Skeletal muscle tissue (tissue), 4 donors: Measurements from ENCODE around the gene ACP1. TPM values are rescaled to one million over a fixed set of nuclear protein-coding genes. Genes with fewer than 3 reads are reported as not detected.

ENCODE experiments used
- H3K27ac ChIP-seq: one replicate; pipeline ENCODE4 v1.7.0; 2013; ENCODE audit warnings: mild to moderate bottlenecking, low read depth, low read length, inconsistent platforms
- H3K27me3 ChIP-seq, 3 donors: one replicate each; pipeline ENCODE4 v1.7.0; 2013; ENCODE audit warnings: low read length in 3 of 3; ENCODE audit not compliant: control insufficient read depth in 3 of 3, insufficient read depth in 3 of 3
- H3K36me3 ChIP-seq, 3 donors: one replicate each; pipeline ENCODE4 v1.7.0; 2013; ENCODE audit warnings: low read length in 3 of 3; ENCODE audit not compliant: control insufficient read depth in 3 of 3, insufficient read depth in 3 of 3
- H3K4me1 ChIP-seq, 3 donors: one replicate each; pipeline ENCODE4 v1.7.0; 2013; ENCODE audit warnings: low read length in 3 of 3, mild to moderate bottlenecking in 3 of 3; ENCODE audit not compliant: control insufficient read depth in 3 of 3, insufficient read depth in 3 of 3
- H3K4me3 ChIP-seq, 3 donors: one replicate each; pipeline ENCODE4 v1.7.0; 2013; ENCODE audit warnings: low read length in 3 of 3
- H3K9ac ChIP-seq, 3 donors: one replicate each; pipeline ENCODE4 v1.7.0; 2013; ENCODE audit warnings: low read length in 3 of 3, mild to moderate bottlenecking in 3 of 3, moderate library complexity in 2 of 3, low read depth in 1 of 3
- H3K9me3 ChIP-seq, 3 donors: one replicate each; pipeline ENCODE4 v1.7.0; 2013; ENCODE audit warnings: low read length in 3 of 3; ENCODE audit not compliant: control insufficient read depth in 3 of 3
- total RNA-seq: library from RNA; depleted of rRNA; stranded (reverse); fragments of >200 nt; gene quantifications from one replicate; pipeline ENCODE4 v1.2.3, GENCODE V29; 2014
- donor health status: Osteomylitis.

ACP1 gene
- total RNA-seq, 1 donor from 2014 or later, result 77.8 TPM

- Histone ChIP-seq H3K9me3 (no peaks in the 10 kb centered on the region), H3K9ac (no peak overlapping the region), H3K4me3 (no peak overlapping the region), H3K27me3 (peaks cover 0 to 9% (median 0%) of the 10 kb centered on the region in 3 donors), H3K4me1 (no peaks in the 10 kb centered on the region), H3K36me3 (no peaks in the 10 kb centered on the region), H3K27ac (no peak overlapping the region)
Measured at GRCh38 chr2:319059-319600, 54.4 kb downstream of the ACP1 start.

- H3K36me3 ChIP-seq, result no peaks in the 10 kb centered on the region
- H3K27ac ChIP-seq, result no peak overlapping the region
- peaks cover 0 to 2% (median 0%) of the 10 kb centered on the region in 3 donors for H3K27me3 ChIP-seq
- H3K4me1 ChIP-seq, result no peaks in the 10 kb centered on the region
- no peaks in the 10 kb centered on the region for H3K9me3 ChIP-seq
- no peak overlapping the region for H3K9ac ChIP-seq
- no peak overlapping the region for H3K4me3 ChIP-seq
Measured at GRCh38 chr2:320561-320960, 55.8 kb downstream of the ACP1 start.

- no peak overlapping the region for H3K4me3 ChIP-seq
- H3K9ac ChIP-seq, result no peak overlapping the region
- H3K27me3 ChIP-seq, result no peaks in the 10 kb centered on the region
- H3K4me1 ChIP-seq, result no peaks in the 10 kb centered on the region
- H3K36me3 ChIP-seq, result no peaks in the 10 kb centered on the region
- H3K27ac ChIP-seq, result no peak overlapping the region
- H3K9me3 ChIP-seq, result no peaks in the 10 kb centered on the region
Measured at GRCh38 chr2:322326-322725, 57.6 kb downstream of the ACP1 start.

- H3K36me3 ChIP-seq, result no peaks in the 10 kb centered on the region
- no peaks in the 10 kb centered on the region for H3K4me1 ChIP-seq
Measured at GRCh38 chr2:323035-323434, 58.3 kb downstream of the ACP1 start.

More at GRCh38 chr2:323035-323434, 58.3 kb downstream of the ACP1 start:
- Histone ChIP-seq H3K27me3 (no peaks in the 10 kb centered on the region), H3K9ac (no peak overlapping the region), H3K27ac (no peak overlapping the region), H3K9me3 (no peaks in the 10 kb centered on the region), H3K4me3 (no peak overlapping the region)

Other genes with a start within 250 kb of the ACP1 start
- gene FAM110C, start 218.4 kb upstream of the ACP1 start, total RNA-seq, result under 0.01 TPM
- 25.1 TPM for gene SH3YL1, start 915 bp upstream of the ACP1 start, total RNA-seq
- not detected for gene ALKAL2, start 23.1 kb downstream of the ACP1 start, total RNA-seq